Trophoblast cell (in vitro differentiated cells and primary cell): ENCODE results near the gene OR5J2.

Experiments used
- DNase-seq, 2 donors: peaks; one replicate each; pipeline ENCODE4 v3.0.0-alpha.2; 2016
- H2AFZ ChIP-seq: 2 replicates; pipeline ENCODE4 v1.6.1; 2013; ENCODE audit warnings: low read length, moderate library complexity, mild to moderate bottlenecking; ENCODE audit not compliant: insufficient read depth, poor library complexity
- H2AK5ac ChIP-seq: 2 replicates; pipeline ENCODE4 v1.6.1; 2013; ENCODE audit warnings: mild to moderate bottlenecking, low read length
- H2BK120ac ChIP-seq: 2 replicates; pipeline ENCODE4 v1.6.1; 2013; ENCODE audit warnings: low read length, mild to moderate bottlenecking, moderate library complexity; ENCODE audit not compliant: insufficient read depth, poor library complexity
- H2BK12ac ChIP-seq: 2 replicates; pipeline ENCODE4 v1.6.1; 2013; ENCODE audit warnings: mild to moderate bottlenecking, low read length, moderate library complexity
- H2BK5ac ChIP-seq: 2 replicates; pipeline ENCODE4 v1.6.1; 2013; ENCODE audit warnings: low read length, low read depth, moderate library complexity, mild to moderate bottlenecking; ENCODE audit not compliant: poor library complexity
- H3K14ac ChIP-seq: 2 replicates; pipeline ENCODE4 v1.6.1; 2013; ENCODE audit warnings: mild to moderate bottlenecking, low read length
- H3K18ac ChIP-seq: 2 replicates; pipeline ENCODE4 v1.6.1; 2013; ENCODE audit warnings: mild to moderate bottlenecking, low read length
- H3K23ac ChIP-seq: 2 replicates; pipeline ENCODE4 v1.6.1; 2013; ENCODE audit warnings: low read length
- H3K27ac ChIP-seq: 2 replicates; pipeline ENCODE4 v1.5.1; 2013; ENCODE audit warnings: low read depth, mild to moderate bottlenecking, inconsistent platforms, low read length, moderate library complexity
- H3K27me3 ChIP-seq: 2 replicates; pipeline ENCODE4 v1.6.1; 2013; ENCODE audit warnings: inconsistent platforms, mild to moderate bottlenecking, low read length, moderate library complexity; ENCODE audit not compliant: insufficient read depth
- H3K36me3 ChIP-seq, 2 experiments: 1 replicate in 1 of 2; 2 replicates in 1 of 2; pipeline ENCODE4 v1.6.1; 2013; ENCODE audit warnings: low read length in 2 of 2, mild to moderate bottlenecking in 2 of 2, moderate library complexity in 1 of 2; ENCODE audit not compliant: insufficient read depth in 2 of 2, control insufficient read depth in 1 of 2
- H3K4ac ChIP-seq: 2 replicates; pipeline ENCODE4 v1.6.1; 2013; ENCODE audit warnings: low read depth, mild to moderate bottlenecking, low read length, moderate library complexity
- H3K4me1 ChIP-seq, 2 experiments: 1 replicate in 1 of 2; 2 replicates in 1 of 2; pipeline ENCODE4 v1.6.1; 2013; ENCODE audit warnings: low read length in 2 of 2, mild to moderate bottlenecking in 2 of 2, moderate library complexity in 1 of 2; ENCODE audit not compliant: insufficient read depth in 2 of 2, control insufficient read depth in 1 of 2
- H3K4me2 ChIP-seq: 2 replicates; pipeline ENCODE4 v1.6.1; 2013; ENCODE audit warnings: inconsistent platforms, mild to moderate bottlenecking, low read length, moderate library complexity
- H3K4me3 ChIP-seq: 2 replicates; pipeline ENCODE4 v1.5.1; 2013; ENCODE audit warnings: mild to moderate bottlenecking, low read depth, low read length, inconsistent platforms
- H3K79me1 ChIP-seq: one replicate; pipeline ENCODE4 v1.6.1; 2013; ENCODE audit warnings: low read length
- H3K79me2 ChIP-seq: 2 replicates; pipeline ENCODE4 v1.6.1; 2013; ENCODE audit warnings: low read length, mild to moderate bottlenecking; ENCODE audit not compliant: control insufficient read depth, insufficient read depth, poor library complexity
- H3K9ac ChIP-seq: 2 replicates; pipeline ENCODE4 v1.6.1; 2013; ENCODE audit warnings: mild to moderate bottlenecking, low read length
- H3K9me3 ChIP-seq: 2 replicates; pipeline ENCODE4 v1.6.1; 2013; ENCODE audit warnings: low read depth, mild to moderate bottlenecking, control low read depth, inconsistent platforms, low read length; ENCODE audit not compliant: insufficient read depth
- H4K12ac ChIP-seq: 2 replicates; pipeline ENCODE4 v1.6.1; 2013; ENCODE audit warnings: low read depth, mild to moderate bottlenecking, low read length, moderate library complexity
- H4K8ac ChIP-seq: 2 replicates; pipeline ENCODE4 v1.6.1; 2013; ENCODE audit warnings: low read depth, mild to moderate bottlenecking, low read length, moderate library complexity
- H4K91ac ChIP-seq: one replicate; pipeline ENCODE4 v1.6.1; 2013; ENCODE audit warnings: low read depth, mild to moderate bottlenecking, low read length, moderate library complexity
- WGBS: extraction: QIAGEN DNeasy Blood & Tissue Kit; methylation state at CpG from one replicate; pipeline ENCODE4 v1.1.7; 2013; ENCODE audit warnings: missing lambda C conversion rate; ENCODE audit not compliant: insufficient read length, insufficient coverage; ENCODE audit errors: extremely low coverage; 5-methylcytosine and 5-hydroxymethylcytosine counted together

Gene OR5J2

GRCh38 chr11:56152333-56152732, 24.1 kb upstream of the OR5J2 start:
- H3K4me2 ChIP-seq: no peak overlapping the region
- no peak overlapping the region for H2BK12ac ChIP-seq
- H2BK5ac ChIP-seq: no peak overlapping the region
- H3K4me3 ChIP-seq: no peak overlapping the region
- H2AK5ac ChIP-seq: no peak overlapping the region
- H3K4me1 ChIP-seq: no peaks in the 10 kb centered on the region
- H3K79me1 ChIP-seq: no peaks in the 10 kb centered on the region
- no peak overlapping the region for H4K8ac ChIP-seq
- no peak for DNase-seq
- H3K36me3 ChIP-seq: no peaks in the 10 kb centered on the region
- H4K91ac ChIP-seq: peak overlapping the region; percentile 14
- H3K27me3 ChIP-seq: peaks cover 2% of the 10 kb centered on the region
- H3K14ac ChIP-seq: no peak overlapping the region
- H3K27ac ChIP-seq: no peak overlapping the region
- H2AFZ ChIP-seq: no peak overlapping the region
- no CpG with 5 or more reads among the region's 15 CpGs for WGBS
- H2BK120ac ChIP-seq: no peak overlapping the region
- no peak overlapping the region for H3K23ac ChIP-seq
- no peak overlapping the region for H4K12ac ChIP-seq
- H3K4ac ChIP-seq: no peak overlapping the region
- no peaks in the 10 kb centered on the region for H3K79me2 ChIP-seq
- no peak overlapping the region for H3K9ac ChIP-seq
- peaks cover 9% of the 10 kb centered on the region for H3K9me3 ChIP-seq
- no peak overlapping the region for H3K18ac ChIP-seq

DNA sequence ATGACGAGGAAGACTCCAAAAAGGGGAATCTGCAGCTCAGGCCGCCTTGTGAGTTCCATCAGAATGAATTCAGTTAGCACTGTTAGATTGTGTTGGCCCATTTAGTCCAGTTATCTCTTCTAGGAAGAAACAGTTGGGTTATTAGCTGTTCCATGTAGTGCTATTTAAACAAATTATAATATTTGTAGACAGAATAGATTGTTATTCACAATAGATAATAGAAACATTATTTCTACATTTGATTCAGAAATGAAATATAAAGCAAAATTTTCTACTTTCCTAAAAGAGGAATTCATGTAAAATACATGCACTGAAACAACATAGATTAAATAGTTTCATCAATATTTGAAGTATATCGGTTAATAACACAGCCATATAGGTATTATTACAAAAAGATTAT, 16.2 kb upstream of the OR5J2 start, which contains the start of gene OR8K5:
Gene OR8K5, minus strand, starts transcription at position 101 of the 400 bp plus-strand sequence. Its CDS starts 0 bp downstream, at position 101.
- Histone ChIP-seq H2AFZ (no peak within 1 kb of the TSS), H3K4me2 (no peak within 1 kb of the TSS), H3K9ac (no peak within 1 kb of the TSS), H2BK120ac (no peak within 1 kb of the TSS), H3K18ac (no peak within 1 kb of the TSS), H2BK12ac (no peak within 1 kb of the TSS), H3K4me1 (no peaks in the 10 kb centered on the region), H3K4me3 (no peak within 1 kb of the TSS), H4K12ac (no peak within 1 kb of the TSS), H3K23ac (no peak within 1 kb of the TSS), H4K91ac (no peak within 1 kb of the TSS), H3K27ac (no peak within 1 kb of the TSS), H3K14ac (no peak within 1 kb of the TSS), H3K4ac (no peak within 1 kb of the TSS), H2BK5ac (no peak within 1 kb of the TSS), H3K79me1 (no peaks in the 10 kb centered on the region), H3K27me3 (no peaks in the 10 kb centered on the region), H4K8ac (no peak within 1 kb of the TSS), H2AK5ac (no peak within 1 kb of the TSS), H3K79me2 (no peaks in the 10 kb centered on the region), H3K9me3 (no peaks in the 10 kb centered on the region), H3K36me3 (no peaks in the 10 kb centered on the region)
- no CpG with 5 or more reads among the region's 3 CpGs for WGBS
- DNase-seq: no peak

DNA sequence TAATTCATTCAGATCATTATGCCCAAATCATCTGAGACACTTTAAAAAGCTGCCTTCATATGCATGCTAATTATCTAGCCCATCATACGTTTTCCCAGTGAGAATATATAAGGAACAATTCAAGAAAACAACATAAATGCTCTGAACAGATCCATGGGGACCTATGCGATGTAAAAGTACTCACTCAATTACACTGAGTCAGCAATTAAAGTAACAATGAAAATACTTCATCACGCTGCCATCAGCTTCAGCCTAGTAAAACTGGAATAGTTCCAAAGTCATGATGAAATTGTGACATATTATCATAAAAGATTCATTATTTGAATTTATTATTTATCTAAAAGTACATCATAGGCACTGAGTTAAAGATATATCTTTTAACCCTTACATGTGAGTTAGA, 12.6 kb upstream of the OR5J2 start:
- no CpG with 5 or more reads among the region's 3 CpGs for WGBS
- Histone ChIP-seq H2AK5ac (no peak overlapping the region), H3K4me2 (no peak overlapping the region), H3K4ac (no peak overlapping the region), H3K4me1 (no peaks in the 10 kb centered on the region), H3K27me3 (no peaks in the 10 kb centered on the region), H3K14ac (no peak overlapping the region), H3K9me3 (no peaks in the 10 kb centered on the region), H3K18ac (no peak overlapping the region), H2BK5ac (no peak overlapping the region), H2BK12ac (no peak overlapping the region), H3K4me3 (no peak overlapping the region), H3K23ac (no peak overlapping the region), H3K27ac (no peak overlapping the region), H3K36me3 (no peaks in the 10 kb centered on the region), H4K12ac (no peak overlapping the region), H4K91ac (no peak overlapping the region), H3K79me2 (no peaks in the 10 kb centered on the region), H3K9ac (no peak overlapping the region), H2BK120ac (no peak overlapping the region), H3K79me1 (no peaks in the 10 kb centered on the region), H2AFZ (no peak overlapping the region), H4K8ac (no peak overlapping the region)
- no peak for DNase-seq

DNA sequence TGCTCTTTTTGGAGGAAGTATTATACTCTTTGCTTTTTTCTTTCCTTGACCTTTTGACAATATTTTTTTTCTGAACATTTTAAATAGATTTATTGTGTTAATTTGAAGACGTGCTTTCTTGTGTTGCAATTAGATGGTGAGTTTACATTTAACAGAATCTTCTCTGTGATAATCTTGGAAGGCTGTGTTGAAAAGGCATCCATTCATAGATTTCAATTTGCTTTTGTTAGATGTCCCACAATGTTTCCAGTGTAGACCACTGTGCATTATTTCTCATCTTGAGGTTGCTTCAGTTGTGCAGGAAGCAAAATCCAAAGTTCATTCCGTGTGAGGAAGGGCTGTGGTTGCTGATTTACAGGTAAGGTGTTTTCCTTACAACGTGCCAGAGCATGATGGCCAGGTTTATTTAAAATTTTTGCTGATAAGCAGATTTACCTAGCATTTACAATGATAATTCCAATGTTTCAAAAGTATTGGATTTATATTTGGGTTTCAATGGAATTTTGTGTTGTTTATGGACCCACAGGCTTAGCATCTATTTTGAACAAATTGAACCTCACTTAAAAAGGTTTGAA, 4.1 kb upstream of the OR5J2 start:
- no peak overlapping the region for H2AFZ ChIP-seq
- H3K9ac ChIP-seq: no peak overlapping the region
- no CpG with 5 or more reads among the region's 3 CpGs for WGBS
- H3K79me2 ChIP-seq: no peaks in the 10 kb centered on the region
- no peak overlapping the region for H3K4me2 ChIP-seq
- H2AK5ac ChIP-seq: no peak overlapping the region
- no peaks in the 10 kb centered on the region for H3K27me3 ChIP-seq
- H3K23ac ChIP-seq: no peak overlapping the region
- no peak overlapping the region for H2BK5ac ChIP-seq
- no peaks in the 10 kb centered on the region for H3K79me1 ChIP-seq
- no peak overlapping the region for H3K14ac ChIP-seq
- no peak overlapping the region for H3K27ac ChIP-seq
- no peak for DNase-seq
- H3K18ac ChIP-seq: no peak overlapping the region
- H3K4ac ChIP-seq: no peak overlapping the region
- no peak overlapping the region for H2BK120ac ChIP-seq
- no peak overlapping the region for H4K91ac ChIP-seq
- H4K12ac ChIP-seq: no peak overlapping the region
- no peaks in the 10 kb centered on the region for H3K4me1 ChIP-seq
- H2BK12ac ChIP-seq: no peak overlapping the region
- no peaks in the 10 kb centered on the region for H3K9me3 ChIP-seq
- H3K4me3 ChIP-seq: no peak overlapping the region
- no peaks in the 10 kb centered on the region for H3K36me3 ChIP-seq
- H4K8ac ChIP-seq: no peak overlapping the region
